ENCODE results near the gene INPP5J.

GRCh38 chr22:31124811-31125465, 2.2 kb downstream of the INPP5J start:
- TF ChIP-seq CTCF (IDR thresholded peaks at IDR 0.05), result no peak
- no peak for TF ChIP-seq POLR2A (IDR thresholded peaks at IDR 0.05)

Measured in testis (tissue), 2 donors.